H1 (cell line): Measurements from ENCODE around the gene RNF215. TPM values are rescaled to one million over a fixed set of nuclear protein-coding genes. Genes with fewer than 3 reads are reported as not detected.

ENCODE experiments used
- CTCF ChIA-PET: fragments of 300-600 bp; sonication (Branson Sonifier 250); formaldehyde crosslinking; loops from one replicate; lab custom pipeline; 2021; ENCODE audit not compliant: partially characterized antibody; lab: Charles Lee
- POLR2A ChIA-PET: fragments of 300-600 bp; sonication (Branson Sonifier 250); formaldehyde crosslinking; loops from one replicate; lab custom pipeline; 2021; ENCODE audit warnings: inconsistent platforms; ENCODE audit not compliant: partially characterized antibody; lab: Charles Lee
- DNase-seq, 2 experiments: peaks; one replicate each; pipeline versions ENCODE4 v3.0.0 to v3.0.0-alpha.2; 2010 to 2022; ENCODE audit warnings: low spot score in 2 of 2, low read depth in 1 of 2, mixed read lengths in 1 of 2
- FAIRE-seq: peaks from 2 replicates; lab custom pipeline; 2011; peaks lifted over from hg19 to GRCh38; lab: Jason Lieb, UNC
- H2AFZ ChIP-seq: 2 replicates; pipeline ENCODE4 v1.8.1; 2012; ENCODE audit warnings: low read length, inconsistent platforms
- H2AK5ac ChIP-seq: 2 replicates; pipeline ENCODE4 v1.6.1; 2013; ENCODE audit warnings: low read depth, low read length
- H2BK120ac ChIP-seq: replicated peaks from 2 replicates; pipeline ENCODE3; 2013; ENCODE audit warnings: low read depth, low read length, inconsistent platforms
- H2BK12ac ChIP-seq: 2 replicates; pipeline ENCODE4 v1.6.1; 2013; ENCODE audit warnings: low read depth, low read length
- H2BK15ac ChIP-seq: 2 replicates; pipeline ENCODE4 v1.6.1; 2013; ENCODE audit warnings: low read length
- H2BK20ac ChIP-seq: 2 replicates; pipeline ENCODE4 v1.6.1; 2013; ENCODE audit warnings: low read length
- H2BK5ac ChIP-seq: 2 replicates; pipeline ENCODE4 v1.6.1; 2013; ENCODE audit warnings: low read depth, low read length
- H3K14ac ChIP-seq: 2 replicates; pipeline ENCODE4 v1.6.1; 2013; ENCODE audit warnings: inconsistent platforms; ENCODE audit not compliant: insufficient read length
- H3K18ac ChIP-seq: 2 replicates; pipeline ENCODE4 v1.6.1; 2013; ENCODE audit warnings: low read length; ENCODE audit errors: extremely low read depth
- H3K23ac ChIP-seq: 2 replicates; pipeline ENCODE4 v1.6.1; 2013; ENCODE audit warnings: inconsistent platforms; ENCODE audit not compliant: insufficient read length
- H3K23me2 ChIP-seq: 2 replicates; pipeline ENCODE4 v1.6.1; 2013; ENCODE audit warnings: low read depth, low read length
- H3K27ac ChIP-seq: 2 replicates; pipeline ENCODE4 v1.6.1; 2011; ENCODE audit warnings: low read depth, low read length, inconsistent platforms
- H3K27me3 ChIP-seq, 4 experiments: replicated peaks in 1 of 4; 1 replicate in 1 of 4; 2 replicates in 3 of 4; pipeline versions ENCODE4 v1.6.1 to v1.8.1; 2011 to 2013; ENCODE audit warnings: low read length in 3 of 4, mild to moderate bottlenecking in 3 of 4, inconsistent platforms in 2 of 4, mixed read lengths in 2 of 4, moderate library complexity in 1 of 4; ENCODE audit not compliant: control insufficient read depth in 3 of 4, insufficient read depth in 3 of 4; ENCODE audit errors: extremely low read depth in 1 of 4
- H3K36me3 ChIP-seq, 4 experiments: 2 replicates each; pipeline versions ENCODE4 v1.6.1 to v1.8.1; 2011 to 2013; ENCODE audit warnings: mild to moderate bottlenecking in 4 of 4, low read length in 3 of 4, moderate library complexity in 2 of 4, control low read depth in 1 of 4, inconsistent platforms in 1 of 4; ENCODE audit not compliant: insufficient read depth in 4 of 4, control insufficient read depth in 2 of 4
- H3K4ac ChIP-seq: replicated peaks from 2 replicates; pipeline ENCODE3; 2013; ENCODE audit warnings: low read length, low read depth, mixed read lengths, inconsistent platforms; ENCODE audit not compliant: insufficient read length
- H3K4me1 ChIP-seq, 4 experiments: replicated peaks in 1 of 4; 1 replicate in 1 of 4; 2 replicates in 3 of 4; pipeline versions ENCODE4 v1.6.1 to v1.8.1; 2011 to 2013; ENCODE audit warnings: low read length in 3 of 4, inconsistent platforms in 2 of 4, mixed read lengths in 1 of 4; ENCODE audit not compliant: insufficient read depth in 4 of 4, control insufficient read depth in 3 of 4
- H3K4me2 ChIP-seq, 2 experiments: 2 replicates each; pipeline versions ENCODE4 v1.6.1 to v1.8.1; 2011 to 2013; ENCODE audit warnings: low read depth in 2 of 2, low read length in 2 of 2, control low read depth in 1 of 2, inconsistent platforms in 1 of 2, mild to moderate bottlenecking in 1 of 2; ENCODE audit not compliant: insufficient read depth in 1 of 2
- H3K4me3 ChIP-seq, 4 experiments: fragments of 200-600, 300-600 bp in 1 of 4; sonication (generic), shearing (Covaris generic), sonication (Bioruptor Twin) in 1 of 4; 2 replicates each; pipeline versions ENCODE4 v1.5.1 to v1.8.1; 2011 to 2016; ENCODE audit warnings: low read length in 4 of 4, low read depth in 3 of 4, control low read depth in 2 of 4, inconsistent platforms in 2 of 4, mild to moderate bottlenecking in 2 of 4, mixed read lengths in 1 of 4, moderate library complexity in 1 of 4; ENCODE audit not compliant: insufficient read depth in 2 of 4; ENCODE audit errors: extremely low read depth in 1 of 4
- H3K56ac ChIP-seq: replicated peaks from 2 replicates; pipeline ENCODE3; 2013; ENCODE audit warnings: low read depth, mild to moderate bottlenecking, mixed read lengths, low read length, inconsistent platforms; ENCODE audit not compliant: insufficient read length
- H3K79me1 ChIP-seq: 2 replicates; pipeline ENCODE4 v1.6.1; 2013; ENCODE audit warnings: low read depth, low read length, control low read depth
- H3K79me2 ChIP-seq, 2 experiments: 2 replicates each; pipeline versions ENCODE4 v1.6.1 to v1.8.1; 2012 to 2013; ENCODE audit warnings: low read length in 2 of 2, mild to moderate bottlenecking in 2 of 2, inconsistent platforms in 1 of 2; ENCODE audit not compliant: insufficient read depth in 2 of 2, control insufficient read depth in 1 of 2
- H3K9ac ChIP-seq, 4 experiments: replicated peaks in 1 of 4; 1 replicate in 1 of 4; 2 replicates in 3 of 4; pipeline versions ENCODE4 v1.6.1 to v1.8.1; 2011 to 2013; ENCODE audit warnings: low read depth in 3 of 4, low read length in 3 of 4, control low read depth in 2 of 4, mild to moderate bottlenecking in 2 of 4, moderate library complexity in 2 of 4, inconsistent platforms in 1 of 4; ENCODE audit errors: extremely low read depth in 1 of 4
- H3K9me3 ChIP-seq, 2 experiments: 2 replicates each; pipeline versions ENCODE4 v1.6.1 to v1.8.1; 2012 to 2013; ENCODE audit warnings: mild to moderate bottlenecking in 2 of 2, moderate library complexity in 2 of 2, control low read depth in 1 of 2, inconsistent platforms in 1 of 2, low read depth in 1 of 2, low read length in 1 of 2, mixed read lengths in 1 of 2; ENCODE audit not compliant: insufficient read depth in 2 of 2
- H4K20me1 ChIP-seq, 2 experiments: replicated peaks in 1 of 2; 2 replicates each; pipeline versions ENCODE3 to v1.8.1; 2011 to 2013; ENCODE audit warnings: inconsistent platforms in 2 of 2, low read length in 2 of 2, mild to moderate bottlenecking in 1 of 2; ENCODE audit not compliant: insufficient read depth in 2 of 2, control insufficient read depth in 1 of 2
- H4K5ac ChIP-seq: 2 replicates; pipeline ENCODE4 v1.6.1; 2013; ENCODE audit warnings: low read length, low read depth, mixed read lengths, inconsistent platforms; ENCODE audit not compliant: insufficient read length
- H4K8ac ChIP-seq: 2 replicates; pipeline ENCODE4 v1.8.0; 2013; ENCODE audit warnings: mild to moderate bottlenecking, moderate library complexity, low read length, inconsistent platforms; ENCODE audit not compliant: insufficient read depth; ENCODE audit errors: extremely low read depth
- H4K91ac ChIP-seq: replicated peaks from 2 replicates; pipeline ENCODE3; 2013; ENCODE audit warnings: low read length, mixed read lengths, inconsistent platforms; ENCODE audit not compliant: insufficient read length
- ATF3 ChIP-seq: IDR thresholded peaks from 2 replicates; pipeline ENCODE4 v1.6.1; 2011; ENCODE audit warnings: low read depth, mild to moderate bottlenecking, low read length; ENCODE audit not compliant: insufficient read depth
- CHD2 ChIP-seq: IDR thresholded peaks from 2 replicates; pipeline ENCODE4 v1.6.1; 2012; ENCODE audit warnings: low read length, improper control_type of control experiment
- CTCF ChIP-seq, 3 experiments: IDR thresholded peaks; 1 replicate in 2 of 3; 2 replicates in 1 of 3; pipeline versions ENCODE4 v1.5.1 to v1.6.1; 2011; ENCODE audit warnings: low read length in 3 of 3, mild to moderate bottlenecking in 3 of 3, inconsistent platforms in 2 of 3, low read depth in 1 of 3, moderate library complexity in 1 of 3; ENCODE audit not compliant: insufficient read depth in 1 of 3; ENCODE audit errors: control extremely low read depth in 1 of 3
- MAFK ChIP-seq: IDR thresholded peaks from 2 replicates; pipeline ENCODE4 v1.6.1; 2012; ENCODE audit warnings: low read depth, mild to moderate bottlenecking, improper control_type of control experiment, low read length
- POLR2A ChIP-seq, 2 experiments: IDR thresholded peaks; 1 replicate in 1 of 2; 2 replicates in 1 of 2; pipeline ENCODE4 v1.6.1; 2011; ENCODE audit warnings: low read depth in 2 of 2, low read length in 2 of 2, mild to moderate bottlenecking in 2 of 2; ENCODE audit errors: control extremely low read depth in 1 of 2
- RAD21 ChIP-seq, 2 experiments: IDR thresholded peaks in 1 of 2; conservative IDR thresholded peaks in 1 of 2; 2 replicates each; pipeline ENCODE4 v1.6.1; 2011; ENCODE audit warnings: low read depth in 2 of 2, low read length in 2 of 2, improper control_type of control experiment in 1 of 2, inconsistent platforms in 1 of 2, mild to moderate bottlenecking in 1 of 2, moderate library complexity in 1 of 2
- WGBS, 2 experiments: shearing (Covaris generic) in 1 of 2; methylation state at CpG; one replicate each; pipeline versions ENCODE4 v1.1.6 to v1.1.7; 2013 to 2015; ENCODE audit warnings: low lambda C conversion rate in 2 of 2, mixed read lengths in 2 of 2, inconsistent platforms in 1 of 2, low coverage in 1 of 2, missing lambda C conversion rate in 1 of 2; ENCODE audit not compliant: insufficient replicate concordance in 2 of 2, insufficient coverage in 1 of 2, insufficient read length in 1 of 2; ENCODE audit errors: extremely low coverage in 1 of 2, missing lambda C conversion rate in 1 of 2; 5-methylcytosine and 5-hydroxymethylcytosine counted together
- polyA plus RNA-seq, 7 experiments: library from polyadenylated mRNA; depleted of rRNA in 3 of 7; stranded (reverse) in 5 of 7; unstranded in 2 of 7; fragments of >200 nt in 5 of 7; fragments of 200-250 nt in 2 of 7; gene quantifications; 1 replicate in 5 of 7; 2 replicates in 1 of 7; 4 replicates in 1 of 7; pipeline versions ENCODE4 v1.2.1 to v1.2.3, GENCODE V29; 2011 to 2013; ENCODE audit warnings: missing spikeins in 2 of 7, mixed read lengths in 2 of 7
- total RNA-seq: library from RNA; stranded (reverse); fragmentation: NEBNext Ultra II Directional; extraction: Animal tissue kit (Norgen Biotek cat#: 25700); gene quantifications from 2 replicates; pipeline ENCODE4 v1.2.1, GENCODE V29; 2021

The RNF215 gene
- total and polyA plus RNA-seq, 2 of the 8 experiments (the other 6 are each of a cell fraction or from before 2014, with no cell fraction given): 13.1 to 19.0 TPM

- Histone ChIP-seq H2AK5ac (no peak overlapping the region), H3K36me3 (peaks cover 33 to 91% (median 72%) of the 10 kb centered on the region in 4 experiments), H3K9ac (no peak overlapping the region), H3K18ac (no peak overlapping the region), H3K4ac (no peak overlapping the region), H4K91ac (no peak overlapping the region), H3K23me2 (no peaks in the 10 kb centered on the region), H3K27me3 (no peaks in the 10 kb centered on the region), H3K56ac (no peak overlapping the region), H2BK15ac (no peak overlapping the region), H4K8ac (no peak overlapping the region), H3K79me1 (no peaks in the 10 kb centered on the region; the same call in 1 of the 2 replicates), H2BK12ac (no peak overlapping the region), H2AFZ (no peak overlapping the region), H3K79me2 (peaks cover 0 to 25% of the 10 kb centered on the region in 2 experiments; a peak in 1 of 4 replicates), H3K23ac (no peak overlapping the region), H3K14ac (no peak overlapping the region), H3K4me3 (no peak overlapping the region), H2BK5ac (no peak overlapping the region), H3K27ac (no peak overlapping the region), H2BK120ac (no peak overlapping the region), H2BK20ac (no peak overlapping the region), H4K5ac (no peak overlapping the region), H3K4me2 (no peak overlapping the region), H4K20me1 (peaks cover 15 to 23% of the 10 kb centered on the region in 2 experiments), H3K4me1 (no peaks in the 10 kb centered on the region), H3K9me3 (no peaks in the 10 kb centered on the region)
- WGBS, 2 experiments: 89% methylated on average over 5 of the region's 5 CpGs; no CpG with 5 or more reads in 1 of the 2 experiments
- no peak for DNase-seq
- CTCF ChIA-PET: interaction anchor here (0.8 to 1.5 kb wide), 2 partner anchors 11 to 57 kb away, joined by 3 read pairs; no protein-coding TSS in a partner anchor
- FAIRE-seq: no peak
- POLR2A ChIA-PET: interaction anchor here (1.1 to 1.5 kb wide), 2 partner anchors 9 to 19 kb away, joined by 3 to 5 read pairs; partner anchors contain the start of genes CCDC157 and SF3A1
- TF ChIP-seq CTCF (IDR thresholded peaks at IDR 0.05; ENCODE audit: control extremely low read depth in 1 of 3, insufficient read depth in 1 of 3, low read depth in 1 of 3, low read length in 3 of 3) (no peak), RAD21 (IDR thresholded peaks at IDR 0.05 in 1 of 2, conservative IDR thresholded peaks at IDR 0.05 in 1 of 2; ENCODE audit: low read depth in 2 of 2, low read length in 2 of 2) (no peak), ATF3 (no peak), POLR2A (IDR thresholded peaks at IDR 0.05; ENCODE audit: control extremely low read depth in 1 of 2, low read depth in 2 of 2, low read length in 2 of 2) (no peak), CHD2 (no peak), MAFK (no peak)
These were observed 39.8 kb downstream of the RNF215 start for GRCh38 chr22:30347255-30347892.
